Mesangial cell (primary cell): Measurements from ENCODE around the gene KIAA1671. TPM values are rescaled to one million over a fixed set of nuclear protein-coding genes. Genes with fewer than 3 reads are reported as not detected.

Experiments
- total RNA-seq: library from RNA; depleted of rRNA; stranded (reverse); fragments of >200 nt; gene quantifications from 2 replicates; pipeline ENCODE4 v1.2.3, GENCODE V29; 2015

The KIAA1671 gene
- total RNA-seq: 7.2 and 20.0 TPM in 2 replicates

DNA sequence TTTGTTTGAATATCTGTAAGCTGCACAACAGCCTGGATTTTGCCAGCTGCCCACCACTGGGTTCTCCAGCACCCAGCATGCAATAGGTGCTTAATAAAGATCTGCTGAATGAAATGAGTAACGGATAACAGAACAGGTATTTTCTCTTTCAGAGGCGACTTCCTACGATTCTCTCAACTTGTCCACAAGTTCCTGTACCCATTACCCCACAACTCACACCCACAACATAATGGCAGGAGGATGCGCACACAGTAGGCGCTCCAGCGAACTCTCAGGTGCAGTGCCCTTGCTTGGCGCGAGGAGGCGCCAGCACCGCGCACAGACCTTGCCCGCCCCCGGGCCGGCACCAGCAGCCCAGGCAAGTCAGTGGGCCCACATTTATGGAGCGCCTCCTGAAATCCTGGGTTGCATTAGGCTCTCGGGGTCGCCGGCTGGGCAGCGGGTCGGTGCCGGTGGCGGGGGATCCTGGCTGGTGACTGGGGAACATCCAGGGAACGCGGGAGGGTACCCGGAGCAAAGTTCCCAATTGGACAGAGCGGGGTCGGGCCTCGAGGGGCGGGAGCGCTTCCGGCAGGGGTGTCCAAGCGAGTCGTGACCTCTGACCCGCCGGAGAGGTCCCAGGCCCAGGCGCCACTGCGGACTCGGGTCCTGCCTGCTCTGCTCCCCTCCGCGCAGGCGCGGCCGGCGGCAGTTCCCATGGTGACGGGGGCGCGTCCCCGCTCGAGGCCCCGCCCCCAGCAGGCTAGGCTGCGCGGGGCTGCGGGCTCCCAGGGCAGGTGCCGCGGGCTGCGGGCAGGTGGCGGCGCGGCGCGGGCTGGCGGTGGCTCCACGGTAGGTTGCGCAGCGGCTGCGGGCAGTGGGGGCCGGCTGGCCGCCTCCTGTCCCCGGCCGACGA is at the start of gene KIAA1671:
KIAA1671 (plus strand) TSS at position 775 of the 895 bp plus-strand sequence. CDS start 75,284 bp downstream, outside the sequence.

DNA sequence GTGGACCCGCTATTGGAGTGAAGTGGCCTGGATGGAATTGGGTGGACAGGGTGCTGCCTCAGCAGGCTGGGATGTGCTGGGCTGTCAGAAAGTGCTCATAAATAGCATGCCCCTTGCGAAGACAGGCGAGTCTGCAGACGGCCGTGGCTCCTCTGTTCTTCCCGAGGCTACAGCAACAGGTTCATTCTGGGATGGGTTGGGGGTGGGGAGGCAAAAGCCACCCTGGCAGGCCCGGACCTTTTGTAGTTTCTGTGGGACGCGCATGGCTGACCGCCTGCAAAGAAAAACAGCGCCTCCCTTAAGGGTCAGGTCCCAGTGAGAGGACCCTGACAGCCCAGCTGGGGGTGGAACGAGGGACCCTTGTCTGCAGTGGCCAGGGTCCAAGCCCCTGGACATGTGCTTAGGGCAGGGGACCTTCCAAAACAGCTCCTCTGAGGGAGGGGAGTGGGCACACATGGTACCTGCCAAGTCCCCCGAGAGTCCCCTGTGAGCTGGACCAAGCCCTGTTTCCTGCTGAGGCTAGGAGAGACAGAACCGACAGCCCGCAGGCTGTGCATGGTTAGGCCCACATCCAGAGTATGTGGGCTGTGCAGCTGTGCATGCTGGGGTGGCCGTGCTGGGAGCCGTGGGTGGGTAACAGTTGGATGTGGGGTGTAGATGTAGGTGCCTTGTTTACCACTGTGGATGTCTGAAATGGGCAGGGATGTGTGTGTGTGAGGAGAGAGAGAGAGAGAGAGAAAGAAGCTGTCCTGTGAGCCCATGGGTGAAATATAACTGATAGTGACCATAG is 247.4 kb downstream of the KIAA1671 start, which contains the start of gene CRYBB3:
CRYBB3 (plus strand) TSS at position 128 of the 790 bp plus-strand sequence. CDS start 1,539 bp downstream, outside the sequence.

DNA sequence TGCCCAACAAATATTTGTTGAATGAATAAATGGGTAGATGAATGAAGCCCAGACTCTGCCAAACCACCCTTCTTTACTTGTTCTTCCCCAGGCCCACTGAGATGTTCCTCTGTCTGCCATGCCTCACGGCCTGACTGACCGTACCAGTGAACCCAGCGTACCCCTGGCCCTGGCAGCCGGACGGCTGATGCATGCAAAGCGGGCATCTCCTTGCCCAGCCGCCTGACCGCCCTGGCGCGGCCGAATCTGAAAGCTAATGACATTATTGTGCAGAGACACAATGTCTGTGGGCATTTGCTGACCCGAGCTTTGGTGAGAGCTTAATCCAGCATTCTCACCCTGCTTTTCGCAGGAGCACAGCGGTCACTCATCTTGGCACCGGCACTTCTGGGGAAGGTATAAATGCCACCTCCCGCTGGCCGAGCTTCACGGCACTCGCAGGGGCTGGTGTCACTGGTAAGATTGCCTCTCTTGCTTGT is 266.7 kb downstream of the KIAA1671 start, which contains the start of gene CRYBB2:
CRYBB2 (plus strand) TSS at position 429 of the 479 bp plus-strand sequence. CDS start 1,791 bp downstream, outside the sequence.

Other genes with a start within 250 kb of the KIAA1671 start
- not detected in 2 replicates for gene PIWIL3, start 178.0 kb upstream of the KIAA1671 start, total RNA-seq
- gene SGSM1, start 146.5 kb upstream of the KIAA1671 start, total RNA-seq: under 0.01 TPM in 1 of 2 replicates, not detected in the other
- not detected in 2 replicates for gene LHFPL7, start 6.0 kb upstream of the KIAA1671 start, total RNA-seq
- gene CRYBB3, start 247.1 kb downstream of the KIAA1671 start, total RNA-seq: not detected in 2 replicates